ENCODE data around the gene ZNF689. TPM values are rescaled to one million over a fixed set of nuclear protein-coding genes. Genes with fewer than 3 reads are reported as not detected.
A peak's percentile ranks its signal among the peaks of the same experiment; 100 is the strongest.

ZNF689 gene
- total and polyA plus RNA-seq, 2 of the 13 experiments (the other 11 are each of a cell fraction or from before 2014, with no cell fraction given): 9.7 to 19.5 TPM

GRCh38 chr16:30557957-30558788 is 52.0 kb downstream of the ZNF689 start, which contains the start of gene ZNF764 (continued):
- TF ChIP-seq ZGPAT (CRISPR knock-in tag; IDR thresholded peaks at IDR 0.05): peak; percentile 95
- TF ChIP-seq ZNF317 (CRISPR knock-in tag; IDR thresholded peaks at IDR 0.05): peak; percentile 92
- no peak for TF ChIP-seq ZNF672 (CRISPR knock-in tag; IDR thresholded peaks at IDR 0.05)
- TF ChIP-seq ZNF558 (CRISPR knock-in tag; IDR thresholded peaks at IDR 0.05; ENCODE audit: borderline replicate concordance): peak; percentile 95
- TF ChIP-seq PPARG (CRISPR knock-in tag; conservative IDR thresholded peaks at IDR 0.05): 0 out of 2 replicates have a peak, but pooled peaks have one; percentile 62
- no peak; the same call in 1 of the 2 replicates for TF ChIP-seq HES4 (CRISPR knock-in tag; IDR thresholded peaks at IDR 0.05; ENCODE audit: borderline replicate concordance)
- peak; percentile 40; the same call in 1 of the 2 replicates for TF ChIP-seq ZNF674 (CRISPR knock-in tag; IDR thresholded peaks at IDR 0.05; ENCODE audit: low read depth)

- peak overlapping the region; percentile 95 for H3K27ac ChIP-seq (ENCODE audit: extremely low read length, insufficient read depth, low read length)
- intact Hi-C loops (cut with micrococcal nuclease; ENCODE audit: unreplicated experiment): loop anchor here (5.0 kb wide), 1 partner anchor 40 kb away; no protein-coding TSS in a partner anchor
- no peaks in the 10 kb centered on the region for H3K9me3 ChIP-seq (ENCODE audit: low read length)
- no TSS peak for BruUV-seq (replicated peaks)
- H3K9ac ChIP-seq (ENCODE audit: insufficient read depth, low read depth, low read length): peak overlapping the region; percentile 95
- peak overlapping the region; percentile 93 for H3K4me2 ChIP-seq (ENCODE audit: low read depth, low read length)
- DNase-seq (ENCODE audit: low spot score): no peak
- no peaks in the 10 kb centered on the region for H3K27me3 ChIP-seq (ENCODE audit: control insufficient read depth in 1 of 2, insufficient read depth in 2 of 2, low read length in 2 of 2)
- peak; percentile 18 for FAIRE-seq
- WGBS (ENCODE audit: low lambda C conversion rate): 2% methylated on average over 16 of the region's 17 CpGs
- POLR2A ChIA-PET: interaction anchor here (1.0 to 4.0 kb wide), 24 partner anchors 8 to 560 kb away, joined by 3 to 187 read pairs (median 7); partner anchors contain the start of genes DCTPP1, FBRS, KAT8 and PRR14
- H4K20me1 ChIP-seq (ENCODE audit: insufficient read depth, low read length): no peaks in the 10 kb centered on the region
- peaks cover 21% of the 10 kb centered on the region for H3K79me2 ChIP-seq (ENCODE audit: insufficient read depth, low read length)
- CTCF ChIA-PET (ENCODE audit: low intra/inter-chr PET ratio, low total read pairs): interaction anchor here (1.1 kb wide), 1 partner anchor 23 kb away, joined by 3 read pairs; the partner anchor contains the start of gene ZNF747
- H2AFZ ChIP-seq (ENCODE audit: low read length): no peak overlapping the region
- in situ Hi-C loops (cut with HindIII; ENCODE audit: extremely low pct_ligation_motif_present, low pct_unique_long_range_greater_than_20kb): no loop called here
- H3K4me3 ChIP-seq (replicated peaks in 1 of 3; ENCODE audit: insufficient read depth in 1 of 3, low read depth in 2 of 3, low read length in 3 of 3): peak overlapping the region; percentile 73 to 82 (median 82)
- peaks cover 46% of the 10 kb centered on the region for H3K4me1 ChIP-seq (ENCODE audit: insufficient read depth, low read length)
- peaks cover 0 to 25% of the 10 kb centered on the region in 2 experiments; a peak in 4 of 5 replicates for H3K36me3 ChIP-seq (replicated peaks in 1 of 2; ENCODE audit: control insufficient read depth in 1 of 2, insufficient read depth in 2 of 2, low read length in 2 of 2)
- ATAC-seq: peak; percentile 33
- TF ChIP-seq ZNF766 (CRISPR knock-in tag; IDR thresholded peaks at IDR 0.05; ENCODE audit: borderline replicate concordance): 0 out of 2 replicates have a peak, but pooled peaks have one; percentile 78
- peak; percentile 90; the same call in 1 of the 2 replicates for TF ChIP-seq ZNF20 (CRISPR knock-in tag; IDR thresholded peaks at IDR 0.05)
- TF ChIP-seq, protein P1, sequence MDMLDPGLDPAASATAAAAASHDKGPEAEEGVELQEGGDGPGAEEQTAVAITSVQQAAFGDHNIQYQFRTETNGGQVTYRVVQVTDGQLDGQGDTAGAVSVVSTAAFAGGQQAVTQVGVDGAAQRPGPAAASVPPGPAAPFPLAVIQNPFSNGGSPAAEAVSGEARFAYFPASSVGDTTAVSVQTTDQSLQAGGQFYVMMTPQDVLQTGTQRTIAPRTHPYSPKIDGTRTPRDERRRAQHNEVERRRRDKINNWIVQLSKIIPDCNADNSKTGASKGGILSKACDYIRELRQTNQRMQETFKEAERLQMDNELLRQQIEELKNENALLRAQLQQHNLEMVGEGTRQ (IDR thresholded peaks at IDR 0.05; ENCODE audit: low read depth, low read length): no peak
- TF ChIP-seq, protein P1 (CRISPR knock-in tag; IDR thresholded peaks at IDR 0.05; ENCODE audit: borderline replicate concordance): no peak
- TF ChIP-seq ZNF607 (CRISPR knock-in tag; IDR thresholded peaks at IDR 0.05; ENCODE audit: borderline replicate concordance): 0 out of 2 replicates have a peak, but pooled peaks have one; percentile 11
- no peak for TF ChIP-seq BCL6 (CRISPR knock-in tag; IDR thresholded peaks at IDR 0.05)
- TF ChIP-seq ELF4 (CRISPR knock-in tag; IDR thresholded peaks at IDR 0.05; ENCODE audit: borderline replicate concordance): no peak
- TF ChIP-seq ATF5 (CRISPR knock-in tag; IDR thresholded peaks at IDR 0.05; ENCODE audit: low read depth): 0 out of 2 replicates have a peak, but pooled peaks have one; percentile 70
- no peak for TF ChIP-seq ZBTB44 (CRISPR knock-in tag; IDR thresholded peaks at IDR 0.05)
These were observed 52.6 kb downstream of the ZNF689 start for GRCh38 chr16:30557707-30557956.

Data from HepG2 (cell line).